Liver (tissue), 9 donors: ENCODE measurements around the gene PAN3. TPM values are rescaled to one million over a fixed set of nuclear protein-coding genes. Genes with fewer than 3 reads are reported as not detected.

Experiments
- DNase-seq: peaks from one replicate; pipeline ENCODE4 v3.0.0-alpha.2; 2017; ENCODE audit warnings: low spot score
- H3K27ac ChIP-seq, 2 donors: one replicate each; pipeline ENCODE4 v1.7.0; 2013; ENCODE audit warnings: inconsistent platforms in 2 of 2, low read length in 2 of 2, control low read depth in 1 of 2, low read depth in 1 of 2, mild to moderate bottlenecking in 1 of 2
- H3K27me3 ChIP-seq, 4 donors: one replicate each; pipeline versions ENCODE4 v1.6.1 to v1.7.0; 2013; ENCODE audit warnings: low read length in 3 of 4, inconsistent platforms in 1 of 4, mild to moderate bottlenecking in 1 of 4, moderate library complexity in 1 of 4; ENCODE audit not compliant: control insufficient read depth in 4 of 4, insufficient read depth in 4 of 4
- H3K36me3 ChIP-seq, 4 donors: one replicate each; pipeline versions ENCODE4 v1.6.1 to v1.7.0; 2013; ENCODE audit warnings: low read length in 3 of 4, mild to moderate bottlenecking in 3 of 4, low read depth in 1 of 4, moderate library complexity in 1 of 4; ENCODE audit not compliant: control insufficient read depth in 4 of 4, insufficient read depth in 3 of 4
- H3K4me1 ChIP-seq, 4 donors: one replicate each; pipeline versions ENCODE4 v1.6.1 to v1.7.0; 2013; ENCODE audit warnings: low read length in 3 of 4, mild to moderate bottlenecking in 3 of 4, moderate library complexity in 1 of 4; ENCODE audit not compliant: control insufficient read depth in 4 of 4, insufficient read depth in 4 of 4
- H3K4me3 ChIP-seq, 3 donors: one replicate each; pipeline versions ENCODE4 v1.6.1 to v1.7.0; 2013; ENCODE audit warnings: low read length in 3 of 3, control low read depth in 1 of 3, low read depth in 1 of 3, mild to moderate bottlenecking in 1 of 3
- H3K9ac ChIP-seq, 2 donors: one replicate each; pipeline ENCODE4 v1.7.0; 2013; ENCODE audit warnings: low read length in 2 of 2, mild to moderate bottlenecking in 2 of 2, moderate library complexity in 2 of 2, control low read depth in 1 of 2, low read depth in 1 of 2
- H3K9me3 ChIP-seq, 4 donors: one replicate each; pipeline versions ENCODE4 v1.6.1 to v1.7.0; 2013; ENCODE audit warnings: low read length in 3 of 4; ENCODE audit not compliant: control insufficient read depth in 4 of 4
- EGR1 ChIP-seq, 2 donors: IDR thresholded peaks; 2 replicates each; pipeline ENCODE4 v1.6.1; 2016 to 2018; ENCODE audit warnings: antibody characterized with exemption in 2 of 2, low read depth in 2 of 2
- FOXA1 ChIP-seq: IDR thresholded peaks from 2 replicates; pipeline ENCODE4 v1.6.1; 2016; ENCODE audit warnings: antibody characterized with exemption
- FOXA2 ChIP-seq: IDR thresholded peaks from 2 replicates; pipeline ENCODE4 v1.6.1; 2016; ENCODE audit warnings: antibody characterized with exemption
- GABPA ChIP-seq, 2 donors: IDR thresholded peaks in 1 of 2; conservative IDR thresholded peaks in 1 of 2; 2 replicates each; pipeline ENCODE4 v1.6.1; 2016; ENCODE audit warnings: antibody characterized with exemption in 2 of 2, mild to moderate bottlenecking in 1 of 2, moderate library complexity in 1 of 2
- HNF4A ChIP-seq, 2 donors: conservative IDR thresholded peaks; 2 replicates each; pipeline ENCODE4 v1.6.1; 2016; ENCODE audit warnings: antibody characterized with exemption in 2 of 2, mild to moderate bottlenecking in 2 of 2
- HNF4G ChIP-seq: IDR thresholded peaks from 2 replicates; pipeline ENCODE4 v1.6.1; 2016; ENCODE audit warnings: antibody characterized with exemption
- JUND ChIP-seq, 2 donors: IDR thresholded peaks; 2 replicates each; pipeline ENCODE4 v1.6.1; 2016; ENCODE audit warnings: antibody characterized with exemption in 2 of 2
- NR2F2 ChIP-seq: IDR thresholded peaks from 2 replicates; pipeline ENCODE4 v1.6.1; 2016; ENCODE audit warnings: antibody characterized with exemption
- RAD21 ChIP-seq, 2 donors: IDR thresholded peaks; 2 replicates each; pipeline ENCODE4 v1.6.1; 2016; ENCODE audit warnings: antibody characterized with exemption in 2 of 2, mild to moderate bottlenecking in 2 of 2
- RXRA ChIP-seq, 2 donors: IDR thresholded peaks; 2 replicates each; pipeline ENCODE4 v1.6.1; 2017 to 2018; ENCODE audit warnings: antibody characterized with exemption in 2 of 2, mild to moderate bottlenecking in 1 of 2
- SP1 ChIP-seq: IDR thresholded peaks from 2 replicates; pipeline ENCODE4 v1.6.1; 2018; ENCODE audit warnings: antibody characterized with exemption, mild to moderate bottlenecking
- TAF1 ChIP-seq: conservative IDR thresholded peaks from 2 replicates; pipeline ENCODE4 v1.6.1; 2016; ENCODE audit warnings: antibody characterized with exemption, mild to moderate bottlenecking
- YY1 ChIP-seq: IDR thresholded peaks from 2 replicates; pipeline ENCODE4 v1.6.1; 2016; ENCODE audit warnings: antibody characterized with exemption, mild to moderate bottlenecking
- WGBS: extraction: QIAGEN DNeasy Blood & Tissue Kit; methylation state at CpG from one replicate; pipeline ENCODE4 v1.1.7; 2013; 5-methylcytosine and 5-hydroxymethylcytosine counted together
- polyA plus RNA-seq, 2 donors: library from polyadenylated mRNA; stranded (reverse) in 1 of 2; unstranded in 1 of 2; fragments of 200-250 nt in 1 of 2; fragments of >200 nt in 1 of 2; fragmentation: Nextera tagmentation in 1 of 2; extraction: Ambion mirVana in 1 of 2; gene quantifications; one replicate each; pipeline versions ENCODE4 v1.2.1 to v1.2.3, GENCODE V29; 2013 to 2015
- total RNA-seq, 2 donors: library from RNA; depleted of rRNA; stranded (reverse); fragments of >200 nt; gene quantifications; one replicate each; pipeline ENCODE4 v1.2.3, GENCODE V29; 2014
- TF ChIP-seq, protein P1 (sequence below): fragments of 150-350 bp; IDR thresholded peaks from 2 replicates; pipeline ENCODE4 v1.5.1; 2017; ENCODE audit warnings: improper control_type of control experiment, low read depth, low read length; ENCODE audit not compliant: missing input control
- TF ChIP-seq, protein P2 (sequence below): IDR thresholded peaks from 2 replicates; pipeline ENCODE4 v1.6.1; 2016; ENCODE audit warnings: antibody characterized with exemption
- TF ChIP-seq, protein P3 (sequence below): IDR thresholded peaks from 2 replicates; pipeline ENCODE4 v1.6.1; 2016; ENCODE audit warnings: antibody characterized with exemption
- TF ChIP-seq, protein P4 (sequence below): IDR thresholded peaks from 2 replicates; pipeline ENCODE4 v1.6.1; 2016; ENCODE audit warnings: antibody characterized with exemption, mild to moderate bottlenecking
- TF ChIP-seq, protein P5 (sequence below): IDR thresholded peaks from 2 replicates; pipeline ENCODE4 v1.6.1; 2016; ENCODE audit warnings: antibody characterized with exemption
- donor health status: healthy.
- donor health status: healthy.
- donor health status: healthy.
- donor health status: healthy.
- donor health status: healthy.

Gene PAN3
- total and polyA plus RNA-seq, 4 donors: 2.9 to 22.8 (median 11.6) TPM

DNA sequence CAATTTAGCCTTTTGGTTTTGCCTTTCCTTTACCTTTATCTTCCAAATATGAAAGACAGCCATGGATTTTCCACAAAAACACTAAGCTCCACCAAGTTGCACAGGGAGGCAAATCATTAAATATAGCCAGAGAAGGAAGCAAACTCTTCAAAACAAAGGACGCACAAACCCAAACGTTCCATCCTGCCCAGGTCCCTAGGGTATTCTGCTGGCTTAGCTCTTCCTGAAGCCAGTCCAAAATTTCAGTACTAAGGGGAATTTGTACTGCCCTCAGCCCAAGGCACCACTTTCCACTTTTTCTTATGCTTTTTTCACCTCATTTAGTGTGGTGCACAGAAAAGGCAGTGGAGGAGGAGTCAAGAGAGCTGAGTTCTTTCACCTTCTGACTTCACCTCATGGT is 186.7 kb downstream of the PAN3 start:
- Histone ChIP-seq H3K27ac (no peak overlapping the region), H3K9me3 (no peaks in the 10 kb centered on the region), H3K4me3 (no peak overlapping the region), H3K9ac (no peak overlapping the region), H3K36me3 (no peaks in the 10 kb centered on the region), H3K27me3 (no peaks in the 10 kb centered on the region), H3K4me1 (peaks cover 0 to 10% (median 0%) of the 10 kb centered on the region in 4 donors)
- TF ChIP-seq RXRA (IDR thresholded peaks at IDR 0.05): no peak
- WGBS: 76% methylated on average over 2 of the region's 2 CpGs
- DNase-seq: no peak

DNA sequence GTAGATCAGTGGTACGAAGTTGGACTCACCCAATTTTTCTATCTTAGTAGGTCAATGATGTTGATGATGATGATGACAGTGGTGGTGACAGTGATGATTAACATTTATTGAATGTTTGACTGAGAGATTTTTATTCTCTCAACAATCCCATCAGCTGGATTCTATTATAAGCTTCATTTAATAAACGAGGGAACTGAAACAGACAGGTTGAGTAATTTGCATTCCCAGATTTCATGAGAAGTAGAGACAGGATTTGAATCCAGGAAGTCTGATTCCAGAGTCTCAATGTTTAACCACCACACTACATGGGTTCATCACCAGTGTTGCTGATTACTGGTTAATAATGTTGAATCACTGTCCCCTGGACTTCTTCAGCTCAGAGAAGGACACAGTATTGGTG is 187.7 kb downstream of the PAN3 start:
- WGBS: 83% methylated on average over 2 of the region's 2 CpGs

More for the DNA sequence above, 187.7 kb downstream of the PAN3 start:
- H3K36me3 ChIP-seq: no peaks in the 10 kb centered on the region
- no peak overlapping the region for H3K4me3 ChIP-seq
- no peak overlapping the region for H3K9ac ChIP-seq
- DNase-seq: no peak
- no peaks in the 10 kb centered on the region for H3K9me3 ChIP-seq
- H3K27ac ChIP-seq: no peak overlapping the region
- no peak for TF ChIP-seq EGR1 (IDR thresholded peaks at IDR 0.05; ENCODE audit: low read depth in 2 of 2)
- TF ChIP-seq GABPA (IDR thresholded peaks at IDR 0.05 in 1 of 2, conservative IDR thresholded peaks at IDR 0.05 in 1 of 2): no peak
- TF ChIP-seq SP1: no peak
- TF ChIP-seq RAD21 (IDR thresholded peaks at IDR 0.05): no peak
- TF ChIP-seq, protein P1, sequence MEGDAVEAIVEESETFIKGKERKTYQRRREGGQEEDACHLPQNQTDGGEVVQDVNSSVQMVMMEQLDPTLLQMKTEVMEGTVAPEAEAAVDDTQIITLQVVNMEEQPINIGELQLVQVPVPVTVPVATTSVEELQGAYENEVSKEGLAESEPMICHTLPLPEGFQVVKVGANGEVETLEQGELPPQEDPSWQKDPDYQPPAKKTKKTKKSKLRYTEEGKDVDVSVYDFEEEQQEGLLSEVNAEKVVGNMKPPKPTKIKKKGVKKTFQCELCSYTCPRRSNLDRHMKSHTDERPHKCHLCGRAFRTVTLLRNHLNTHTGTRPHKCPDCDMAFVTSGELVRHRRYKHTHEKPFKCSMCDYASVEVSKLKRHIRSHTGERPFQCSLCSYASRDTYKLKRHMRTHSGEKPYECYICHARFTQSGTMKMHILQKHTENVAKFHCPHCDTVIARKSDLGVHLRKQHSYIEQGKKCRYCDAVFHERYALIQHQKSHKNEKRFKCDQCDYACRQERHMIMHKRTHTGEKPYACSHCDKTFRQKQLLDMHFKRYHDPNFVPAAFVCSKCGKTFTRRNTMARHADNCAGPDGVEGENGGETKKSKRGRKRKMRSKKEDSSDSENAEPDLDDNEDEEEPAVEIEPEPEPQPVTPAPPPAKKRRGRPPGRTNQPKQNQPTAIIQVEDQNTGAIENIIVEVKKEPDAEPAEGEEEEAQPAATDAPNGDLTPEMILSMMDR: no peak
- TF ChIP-seq TAF1: no peak
- TF ChIP-seq, protein P2, sequence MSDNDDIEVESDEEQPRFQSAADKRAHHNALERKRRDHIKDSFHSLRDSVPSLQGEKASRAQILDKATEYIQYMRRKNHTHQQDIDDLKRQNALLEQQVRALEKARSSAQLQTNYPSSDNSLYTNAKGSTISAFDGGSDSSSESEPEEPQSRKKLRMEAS: no peak
- no peak for TF ChIP-seq RXRA (IDR thresholded peaks at IDR 0.05)
- TF ChIP-seq, protein P3, sequence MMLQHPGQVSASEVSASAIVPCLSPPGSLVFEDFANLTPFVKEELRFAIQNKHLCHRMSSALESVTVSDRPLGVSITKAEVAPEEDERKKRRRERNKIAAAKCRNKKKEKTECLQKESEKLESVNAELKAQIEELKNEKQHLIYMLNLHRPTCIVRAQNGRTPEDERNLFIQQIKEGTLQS: no peak
- no peak for TF ChIP-seq HNF4G
- TF ChIP-seq FOXA2: no peak
- TF ChIP-seq HNF4A (conservative IDR thresholded peaks at IDR 0.05): no peak
- TF ChIP-seq FOXA1: no peak
- no peak for TF ChIP-seq JUND (IDR thresholded peaks at IDR 0.05)
- TF ChIP-seq YY1: no peak
- TF ChIP-seq NR2F2: no peak
- TF ChIP-seq, protein P4, sequence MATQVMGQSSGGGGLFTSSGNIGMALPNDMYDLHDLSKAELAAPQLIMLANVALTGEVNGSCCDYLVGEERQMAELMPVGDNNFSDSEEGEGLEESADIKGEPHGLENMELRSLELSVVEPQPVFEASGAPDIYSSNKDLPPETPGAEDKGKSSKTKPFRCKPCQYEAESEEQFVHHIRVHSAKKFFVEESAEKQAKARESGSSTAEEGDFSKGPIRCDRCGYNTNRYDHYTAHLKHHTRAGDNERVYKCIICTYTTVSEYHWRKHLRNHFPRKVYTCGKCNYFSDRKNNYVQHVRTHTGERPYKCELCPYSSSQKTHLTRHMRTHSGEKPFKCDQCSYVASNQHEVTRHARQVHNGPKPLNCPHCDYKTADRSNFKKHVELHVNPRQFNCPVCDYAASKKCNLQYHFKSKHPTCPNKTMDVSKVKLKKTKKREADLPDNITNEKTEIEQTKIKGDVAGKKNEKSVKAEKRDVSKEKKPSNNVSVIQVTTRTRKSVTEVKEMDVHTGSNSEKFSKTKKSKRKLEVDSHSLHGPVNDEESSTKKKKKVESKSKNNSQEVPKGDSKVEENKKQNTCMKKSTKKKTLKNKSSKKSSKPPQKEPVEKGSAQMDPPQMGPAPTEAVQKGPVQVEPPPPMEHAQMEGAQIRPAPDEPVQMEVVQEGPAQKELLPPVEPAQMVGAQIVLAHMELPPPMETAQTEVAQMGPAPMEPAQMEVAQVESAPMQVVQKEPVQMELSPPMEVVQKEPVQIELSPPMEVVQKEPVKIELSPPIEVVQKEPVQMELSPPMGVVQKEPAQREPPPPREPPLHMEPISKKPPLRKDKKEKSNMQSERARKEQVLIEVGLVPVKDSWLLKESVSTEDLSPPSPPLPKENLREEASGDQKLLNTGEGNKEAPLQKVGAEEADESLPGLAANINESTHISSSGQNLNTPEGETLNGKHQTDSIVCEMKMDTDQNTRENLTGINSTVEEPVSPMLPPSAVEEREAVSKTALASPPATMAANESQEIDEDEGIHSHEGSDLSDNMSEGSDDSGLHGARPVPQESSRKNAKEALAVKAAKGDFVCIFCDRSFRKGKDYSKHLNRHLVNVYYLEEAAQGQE: no peak
- TF ChIP-seq, protein P5, sequence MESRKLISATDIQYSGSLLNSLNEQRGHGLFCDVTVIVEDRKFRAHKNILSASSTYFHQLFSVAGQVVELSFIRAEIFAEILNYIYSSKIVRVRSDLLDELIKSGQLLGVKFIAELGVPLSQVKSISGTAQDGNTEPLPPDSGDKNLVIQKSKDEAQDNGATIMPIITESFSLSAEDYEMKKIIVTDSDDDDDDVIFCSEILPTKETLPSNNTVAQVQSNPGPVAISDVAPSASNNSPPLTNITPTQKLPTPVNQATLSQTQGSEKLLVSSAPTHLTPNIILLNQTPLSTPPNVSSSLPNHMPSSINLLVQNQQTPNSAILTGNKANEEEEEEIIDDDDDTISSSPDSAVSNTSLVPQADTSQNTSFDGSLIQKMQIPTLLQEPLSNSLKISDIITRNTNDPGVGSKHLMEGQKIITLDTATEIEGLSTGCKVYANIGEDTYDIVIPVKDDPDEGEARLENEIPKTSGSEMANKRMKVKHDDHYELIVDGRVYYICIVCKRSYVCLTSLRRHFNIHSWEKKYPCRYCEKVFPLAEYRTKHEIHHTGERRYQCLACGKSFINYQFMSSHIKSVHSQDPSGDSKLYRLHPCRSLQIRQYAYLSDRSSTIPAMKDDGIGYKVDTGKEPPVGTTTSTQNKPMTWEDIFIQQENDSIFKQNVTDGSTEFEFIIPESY: no peak
- H3K27me3 ChIP-seq: no peaks in the 10 kb centered on the region
- H3K4me1 ChIP-seq: peaks cover 0 to 9% (median 0%) of the 10 kb centered on the region in 4 donors
